HG03439 (cell line): ENCODE results near the gene ACSF3.

Source experiments
- ATAC-seq: cut with Tn5 transposase; IDR thresholded peaks from one replicate; pipeline ENCODE4 v1.9.1; 2021; ENCODE audit warnings: mild to moderate bottlenecking, moderate library complexity; ENCODE audit not compliant: unreplicated experiment

ACSF3 gene

GRCh38 chr16:89171216-89172170, 77.8 kb downstream of the ACSF3 start, which contains the start of gene CDH15:
Gene CDH15 (plus strand): TSS chr16:89171748. CDS start chr16:89171832, 84 bp downstream.
- peak; percentile 66 for ATAC-seq

GRCh38 chr16:89172171-89172527, 78.5 kb downstream of the ACSF3 start:
- no peak for ATAC-seq

- ATAC-seq: no peak
These were observed 79.0 kb downstream of the ACSF3 start for GRCh38 chr16:89172528-89173173.

- no peak for ATAC-seq
These were observed 79.7 kb downstream of the ACSF3 start for GRCh38 chr16:89173174-89173921.

GRCh38 chr16:89174055-89174827, 80.6 kb downstream of the ACSF3 start:
- ATAC-seq: no peak

- no peak for ATAC-seq
These were observed 81.2 kb downstream of the ACSF3 start for GRCh38 chr16:89174877-89175276.

GRCh38 chr16:89175280-89176146, 81.9 kb downstream of the ACSF3 start:
- no peak for ATAC-seq

GRCh38 chr16:89176147-89176690, 82.6 kb downstream of the ACSF3 start:
- no peak for ATAC-seq

- no peak for ATAC-seq
These were observed 83.1 kb downstream of the ACSF3 start for GRCh38 chr16:89176717-89177116.

GRCh38 chr16:89177501-89177900, 83.8 kb downstream of the ACSF3 start:
- ATAC-seq: no peak

- no peak for ATAC-seq
These were observed 84.9 kb downstream of the ACSF3 start for GRCh38 chr16:89178453-89179147.

- no peak for ATAC-seq
These were observed 85.5 kb downstream of the ACSF3 start for GRCh38 chr16:89179148-89179484.

- no peak for ATAC-seq
These were observed 86.1 kb downstream of the ACSF3 start for GRCh38 chr16:89179656-89180315.

- ATAC-seq: no peak
These were observed 89.8 kb downstream of the ACSF3 start for GRCh38 chr16:89183463-89183862.

- ATAC-seq: no peak
These were observed 90.5 kb downstream of the ACSF3 start for GRCh38 chr16:89183975-89184676.

GRCh38 chr16:89184677-89184932, 91.0 kb downstream of the ACSF3 start:
- ATAC-seq: no peak

GRCh38 chr16:89184933-89185794, 91.5 kb downstream of the ACSF3 start:
- no peak for ATAC-seq
